GM21390 (cell line): ENCODE measurements around the gene PTPRG.

ENCODE experiments used
- ATAC-seq: cut with Tn5 transposase; IDR thresholded peaks from one replicate; pipeline ENCODE4 v1.9.1; 2021; ENCODE audit not compliant: unreplicated experiment

Gene PTPRG

GRCh38 chr3:62094461-62094860, 533.1 kb downstream of the PTPRG start:
- no peak for ATAC-seq

GRCh38 chr3:62095080-62095479, 533.7 kb downstream of the PTPRG start:
- no peak for ATAC-seq

GRCh38 chr3:62095756-62096155, 534.4 kb downstream of the PTPRG start:
- no peak for ATAC-seq

GRCh38 chr3:62096521-62096920, 535.1 kb downstream of the PTPRG start:
- no peak for ATAC-seq

GRCh38 chr3:62097121-62097520, 535.8 kb downstream of the PTPRG start:
- no peak for ATAC-seq

- no peak for ATAC-seq
These were observed 537.4 kb downstream of the PTPRG start for GRCh38 chr3:62098646-62099365.

- no peak for ATAC-seq
These were observed 539.1 kb downstream of the PTPRG start for GRCh38 chr3:62100282-62100989.

- no peak for ATAC-seq
These were observed 540.1 kb downstream of the PTPRG start for GRCh38 chr3:62101488-62101887.

- no peak for ATAC-seq
These were observed 542.2 kb downstream of the PTPRG start for GRCh38 chr3:62103531-62103930.

GRCh38 chr3:62109534-62109933, 548.2 kb downstream of the PTPRG start:
- ATAC-seq = no peak

- no peak for ATAC-seq
These were observed 549.3 kb downstream of the PTPRG start for GRCh38 chr3:62110443-62111225.

- no peak for ATAC-seq
These were observed 551.7 kb downstream of the PTPRG start for GRCh38 chr3:62113092-62113491.

GRCh38 chr3:62114763-62115162, 553.4 kb downstream of the PTPRG start:
- no peak for ATAC-seq

- ATAC-seq = no peak
These were observed 556.7 kb downstream of the PTPRG start for GRCh38 chr3:62117903-62118548.

- no peak for ATAC-seq
These were observed 557.8 kb downstream of the PTPRG start for GRCh38 chr3:62119139-62119538.

GRCh38 chr3:62122819-62123218, 561.4 kb downstream of the PTPRG start:
- ATAC-seq = no peak

GRCh38 chr3:62125380-62125779, 564.0 kb downstream of the PTPRG start:
- ATAC-seq = no peak

GRCh38 chr3:62127116-62127515, 565.7 kb downstream of the PTPRG start:
- no peak for ATAC-seq

GRCh38 chr3:62128051-62128450, 566.7 kb downstream of the PTPRG start:
- ATAC-seq = no peak

- no peak for ATAC-seq
These were observed 567.3 kb downstream of the PTPRG start for GRCh38 chr3:62128681-62129080.

- no peak for ATAC-seq
These were observed 569.7 kb downstream of the PTPRG start for GRCh38 chr3:62131050-62131449.
